Panc1 (cell line): ENCODE data around the gene FBLN7. TPM values are rescaled to one million over a fixed set of nuclear protein-coding genes. Genes with fewer than 3 reads are reported as not detected.

ENCODE experiments used
- ATAC-seq: fragments of 200-7000 bp; cut with Tn5 transposase; 2 replicates; pipeline ENCODE4 v1.9.1; 2020; ENCODE audit warnings: mild to moderate bottlenecking, moderate library complexity
- BruUV-seq: library from RNA; stranded (reverse); fragments of 400-500 nt; replicated peaks from 2 replicates; lab custom pipeline; 2021; lab: Mats Ljungman, UMichigan
- CTCF ChIA-PET: fragments of 300-600 bp; sonication (Branson Sonifier 250); formaldehyde crosslinking; loops from one replicate; lab custom pipeline; 2022; ENCODE audit warnings: antibody characterized with exemption; lab: Charles Lee
- POLR2A ChIA-PET: fragments of 300-600 bp; sonication (Branson Sonifier 250); formaldehyde crosslinking; loops from one replicate; lab custom pipeline; 2022; ENCODE audit warnings: antibody characterized with exemption; lab: Charles Lee
- DNase-seq: peaks from one replicate; pipeline ENCODE4 v3.0.0-alpha.2; 2010; ENCODE audit warnings: low read depth, low spot score
- H3K27ac ChIP-seq: 2 replicates; pipeline ENCODE4 v1.5.1; 2011; ENCODE audit warnings: mild to moderate bottlenecking, low read length, inconsistent platforms
- H3K27me3 ChIP-seq: fragments of 200-500 bp; sonication (Bioruptor generic); 2 replicates; pipeline ENCODE4 v1.6.0; 2014; ENCODE audit warnings: low read length, inconsistent platforms; ENCODE audit not compliant: control insufficient read depth, insufficient read depth
- H3K36me3 ChIP-seq: fragments of 200-500 bp; sonication (Bioruptor generic); 2 replicates; pipeline ENCODE4 v1.5.1; 2014; ENCODE audit warnings: inconsistent platforms, mild to moderate bottlenecking, low read length, moderate library complexity; ENCODE audit not compliant: control insufficient read depth, insufficient read depth
- H3K4me1 ChIP-seq: 2 replicates; pipeline ENCODE4 v1.5.1; 2011; ENCODE audit warnings: inconsistent platforms, mild to moderate bottlenecking, low read length, moderate library complexity; ENCODE audit not compliant: control insufficient read depth, insufficient read depth
- H3K4me3 ChIP-seq, 2 experiments: 2 replicates each; pipeline ENCODE4 v1.5.1; 2011 to 2012; ENCODE audit warnings: low read depth in 2 of 2, low read length in 2 of 2, mild to moderate bottlenecking in 2 of 2, inconsistent platforms in 1 of 2, moderate library complexity in 1 of 2
- H3K9me3 ChIP-seq: fragments of 200-500 bp; sonication (Bioruptor generic); 2 replicates; pipeline ENCODE4 v1.5.1; 2014; ENCODE audit warnings: low read depth, mild to moderate bottlenecking, inconsistent platforms, low read length, moderate library complexity; ENCODE audit not compliant: control insufficient read depth, insufficient read depth
- POLR2AphosphoS5 ChIP-seq: IDR thresholded peaks from 2 replicates; pipeline ENCODE4 v1.6.1; 2012; ENCODE audit warnings: mild to moderate bottlenecking, low read depth, low read length, moderate library complexity
- SIN3A ChIP-seq: IDR thresholded peaks from 2 replicates; pipeline ENCODE4 v1.6.1; 2012; ENCODE audit warnings: low read depth, mild to moderate bottlenecking, low read length, moderate library complexity, borderline replicate concordance; ENCODE audit not compliant: insufficient read depth
- TCF7L2 ChIP-seq: IDR thresholded peaks from 2 replicates; pipeline ENCODE4 v1.6.1; 2011; ENCODE audit warnings: mild to moderate bottlenecking, low read depth, low read length, inconsistent platforms
- in situ Hi-C: cut with HindIII; loops from 2 replicates; pipeline ENCODE4 v1.10.0; 2016; ENCODE audit warnings: low sequenced_read_pairs, low pct_unique_long_range_greater_than_20kb
- intact Hi-C: fragments of 100-400 bp; cut with micrococcal nuclease; formaldehyde crosslinking; loops from one replicate; pipeline ENCODE4 v1.10.0; 2022; ENCODE audit not compliant: unreplicated experiment
- total RNA-seq: library from RNA; stranded (reverse); gene quantifications from one replicate; pipeline ENCODE4 v1.2.1, GENCODE V29; 2021; ENCODE audit not compliant: unreplicated experiment
- TF ChIP-seq, protein P1 (sequence below): fragments of 450-650 bp; IDR thresholded peaks from 2 replicates; pipeline ENCODE4 v1.5.1; 2017; ENCODE audit warnings: mild to moderate bottlenecking
- TF ChIP-seq, protein P2 (sequence below), 2 experiments: IDR thresholded peaks; 2 replicates each; pipeline ENCODE4 v1.6.1; 2011 to 2012; ENCODE audit warnings: low read depth in 2 of 2, control low read depth in 1 of 2, low read length in 1 of 2, mild to moderate bottlenecking in 1 of 2, moderate library complexity in 1 of 2; ENCODE audit not compliant: insufficient read depth in 1 of 2

Gene FBLN7
- total RNA-seq, 1 experiment from 2014 or later: 0.95 TPM

DNA sequence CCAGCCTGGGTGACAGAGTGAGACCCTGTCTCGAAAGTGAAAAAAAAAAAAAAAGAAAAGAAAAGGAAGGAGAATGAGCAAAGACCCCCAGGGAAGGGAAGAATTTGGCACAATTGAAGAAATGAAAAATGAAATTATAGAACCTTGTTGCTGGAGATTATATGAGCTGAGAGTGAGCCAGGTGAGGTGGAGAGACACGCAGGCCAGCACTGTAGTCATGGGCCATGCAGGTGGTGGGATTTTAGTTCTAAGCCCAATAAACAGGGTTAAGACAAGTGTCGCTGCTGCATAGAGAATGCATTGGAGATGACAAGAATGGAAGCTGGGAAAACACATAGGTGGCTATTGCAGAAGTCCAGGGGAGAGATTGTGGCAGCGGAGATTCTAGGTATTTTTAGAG is 32.3 kb downstream of the FBLN7 start:
- no peak overlapping the region for H3K27ac ChIP-seq
- ChIA-PET CTCF (no interaction called here), POLR2A (no interaction called here)
- DNase-seq (no peak), ATAC-seq (no peak)
- no peaks in the 10 kb centered on the region for H3K4me1 ChIP-seq
- no peak overlapping the region for H3K4me3 ChIP-seq
- in situ Hi-C loops: no loop called here
- H3K9me3 ChIP-seq: no peaks in the 10 kb centered on the region
- no peak for TF ChIP-seq TCF7L2
- no peak for TF ChIP-seq SIN3A
- no peak for TF ChIP-seq POLR2AphosphoS5
- TF ChIP-seq, protein P1, sequence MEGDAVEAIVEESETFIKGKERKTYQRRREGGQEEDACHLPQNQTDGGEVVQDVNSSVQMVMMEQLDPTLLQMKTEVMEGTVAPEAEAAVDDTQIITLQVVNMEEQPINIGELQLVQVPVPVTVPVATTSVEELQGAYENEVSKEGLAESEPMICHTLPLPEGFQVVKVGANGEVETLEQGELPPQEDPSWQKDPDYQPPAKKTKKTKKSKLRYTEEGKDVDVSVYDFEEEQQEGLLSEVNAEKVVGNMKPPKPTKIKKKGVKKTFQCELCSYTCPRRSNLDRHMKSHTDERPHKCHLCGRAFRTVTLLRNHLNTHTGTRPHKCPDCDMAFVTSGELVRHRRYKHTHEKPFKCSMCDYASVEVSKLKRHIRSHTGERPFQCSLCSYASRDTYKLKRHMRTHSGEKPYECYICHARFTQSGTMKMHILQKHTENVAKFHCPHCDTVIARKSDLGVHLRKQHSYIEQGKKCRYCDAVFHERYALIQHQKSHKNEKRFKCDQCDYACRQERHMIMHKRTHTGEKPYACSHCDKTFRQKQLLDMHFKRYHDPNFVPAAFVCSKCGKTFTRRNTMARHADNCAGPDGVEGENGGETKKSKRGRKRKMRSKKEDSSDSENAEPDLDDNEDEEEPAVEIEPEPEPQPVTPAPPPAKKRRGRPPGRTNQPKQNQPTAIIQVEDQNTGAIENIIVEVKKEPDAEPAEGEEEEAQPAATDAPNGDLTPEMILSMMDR: no peak
- TF ChIP-seq, protein P2, sequence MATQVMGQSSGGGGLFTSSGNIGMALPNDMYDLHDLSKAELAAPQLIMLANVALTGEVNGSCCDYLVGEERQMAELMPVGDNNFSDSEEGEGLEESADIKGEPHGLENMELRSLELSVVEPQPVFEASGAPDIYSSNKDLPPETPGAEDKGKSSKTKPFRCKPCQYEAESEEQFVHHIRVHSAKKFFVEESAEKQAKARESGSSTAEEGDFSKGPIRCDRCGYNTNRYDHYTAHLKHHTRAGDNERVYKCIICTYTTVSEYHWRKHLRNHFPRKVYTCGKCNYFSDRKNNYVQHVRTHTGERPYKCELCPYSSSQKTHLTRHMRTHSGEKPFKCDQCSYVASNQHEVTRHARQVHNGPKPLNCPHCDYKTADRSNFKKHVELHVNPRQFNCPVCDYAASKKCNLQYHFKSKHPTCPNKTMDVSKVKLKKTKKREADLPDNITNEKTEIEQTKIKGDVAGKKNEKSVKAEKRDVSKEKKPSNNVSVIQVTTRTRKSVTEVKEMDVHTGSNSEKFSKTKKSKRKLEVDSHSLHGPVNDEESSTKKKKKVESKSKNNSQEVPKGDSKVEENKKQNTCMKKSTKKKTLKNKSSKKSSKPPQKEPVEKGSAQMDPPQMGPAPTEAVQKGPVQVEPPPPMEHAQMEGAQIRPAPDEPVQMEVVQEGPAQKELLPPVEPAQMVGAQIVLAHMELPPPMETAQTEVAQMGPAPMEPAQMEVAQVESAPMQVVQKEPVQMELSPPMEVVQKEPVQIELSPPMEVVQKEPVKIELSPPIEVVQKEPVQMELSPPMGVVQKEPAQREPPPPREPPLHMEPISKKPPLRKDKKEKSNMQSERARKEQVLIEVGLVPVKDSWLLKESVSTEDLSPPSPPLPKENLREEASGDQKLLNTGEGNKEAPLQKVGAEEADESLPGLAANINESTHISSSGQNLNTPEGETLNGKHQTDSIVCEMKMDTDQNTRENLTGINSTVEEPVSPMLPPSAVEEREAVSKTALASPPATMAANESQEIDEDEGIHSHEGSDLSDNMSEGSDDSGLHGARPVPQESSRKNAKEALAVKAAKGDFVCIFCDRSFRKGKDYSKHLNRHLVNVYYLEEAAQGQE (IDR thresholded peaks at IDR 0.05; ENCODE audit: insufficient read depth in 1 of 2, low read depth in 2 of 2, low read length in 1 of 2): no peak
- BruUV-seq: no TSS peak
- intact Hi-C loops: no loop called here
- H3K36me3 ChIP-seq: no peaks in the 10 kb centered on the region
- H3K27me3 ChIP-seq: no peaks in the 10 kb centered on the region

DNA sequence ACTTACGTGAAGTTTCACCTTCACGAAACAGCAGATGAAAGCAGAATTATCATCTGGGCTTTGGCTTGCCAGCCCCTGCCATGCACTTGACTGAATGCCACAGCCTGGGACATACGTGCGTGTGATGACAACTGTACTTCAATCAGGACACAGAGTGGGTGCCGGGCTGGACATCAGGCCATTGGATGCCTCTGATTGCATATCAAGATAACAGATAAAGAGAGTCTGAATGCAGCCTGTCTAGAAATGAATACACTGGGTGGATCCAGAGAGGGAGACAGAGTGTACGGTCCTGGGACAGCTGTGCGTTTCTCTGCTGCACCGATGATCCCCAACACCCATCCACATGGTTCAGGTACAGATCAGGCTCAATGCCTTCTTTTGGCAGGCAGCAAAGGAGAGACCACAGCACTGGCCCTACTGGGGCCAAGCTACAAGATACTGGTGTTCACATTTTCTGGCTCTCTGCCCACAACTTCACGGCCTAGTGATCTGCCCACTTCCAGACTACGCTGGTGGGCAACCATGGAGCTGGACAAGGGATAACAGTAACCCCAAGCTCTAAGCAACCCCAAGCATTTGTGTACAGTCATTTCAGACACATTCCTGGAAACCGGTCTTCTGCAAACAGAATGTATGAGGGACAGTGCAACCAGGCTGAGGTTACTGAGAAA is 35.6 kb downstream of the FBLN7 start:
- ChIA-PET CTCF (interaction anchor here (0.7 kb wide), 1 partner anchor 577 kb away, joined by 5 read pairs; no protein-coding TSS in a partner anchor), POLR2A (no interaction called here)
- TF ChIP-seq TCF7L2: no peak
- no peak for TF ChIP-seq SIN3A
- TF ChIP-seq, protein P1: no peak
- no peak for TF ChIP-seq POLR2AphosphoS5
- TF ChIP-seq, protein P2 (IDR thresholded peaks at IDR 0.05; ENCODE audit: insufficient read depth in 1 of 2, low read depth in 2 of 2, low read length in 1 of 2): no peak
- no TSS peak for BruUV-seq
- intact Hi-C loops: no loop called here
- no peak for DNase-seq
- no peaks in the 10 kb centered on the region for H3K9me3 ChIP-seq
- no peaks in the 10 kb centered on the region for H3K4me1 ChIP-seq
- H3K27ac ChIP-seq: no peak overlapping the region
- no peak overlapping the region for H3K4me3 ChIP-seq
- H3K27me3 ChIP-seq: no peaks in the 10 kb centered on the region
- in situ Hi-C loops: no loop called here
- ATAC-seq: no peak
- H3K36me3 ChIP-seq: no peaks in the 10 kb centered on the region
